ENCODE measurements around the gene SLC33A1. TPM values are rescaled to one million over a fixed set of nuclear protein-coding genes. Genes with fewer than 3 reads are reported as not detected.

Gene SLC33A1
- total and polyA plus RNA-seq, 2 of the 13 experiments (the other 11 are each of a cell fraction or from before 2014, with no cell fraction given): 20.0 to 32.1 TPM

- no peak for TF ChIP-seq NFIB (CRISPR knock-in tag; IDR thresholded peaks at IDR 0.05; ENCODE audit: borderline replicate concordance)
- peak; percentile 95 for TF ChIP-seq MXD4 (CRISPR knock-in tag; IDR thresholded peaks at IDR 0.05)
- TF ChIP-seq HNRNPLL (IDR thresholded peaks at IDR 0.05; ENCODE audit: low read depth, low read length, poor library complexity, severe bottlenecking): peak; percentile 61
- no peak for TF ChIP-seq MTF1 (CRISPR knock-in tag; IDR thresholded peaks at IDR 0.05)
- no peak for TF ChIP-seq SMARCE1 (IDR thresholded peaks at IDR 0.05; ENCODE audit: borderline replicate concordance)
- TF ChIP-seq SMAD9 (CRISPR knock-in tag; IDR thresholded peaks at IDR 0.05): 0 out of 2 replicates have a peak, but pooled peaks have one; percentile 50
- TF ChIP-seq HES4 (CRISPR knock-in tag; IDR thresholded peaks at IDR 0.05; ENCODE audit: borderline replicate concordance): no peak
- TF ChIP-seq ZNF691 (CRISPR knock-in tag; IDR thresholded peaks at IDR 0.05; ENCODE audit: borderline replicate concordance, low read depth): peak; percentile 98
- no peak for TF ChIP-seq NR1H2 (CRISPR knock-in tag; IDR thresholded peaks at IDR 0.05; ENCODE audit: borderline replicate concordance, low read depth)
- TF ChIP-seq ZNF547 (CRISPR knock-in tag; IDR thresholded peaks at IDR 0.05): peak; percentile 64; the same call in 1 of the 2 replicates
- peak; percentile 99 for TF ChIP-seq REPIN1 (CRISPR knock-in tag; IDR thresholded peaks at IDR 0.05; ENCODE audit: borderline replicate concordance, low read depth)
- peak; percentile 28 for TF ChIP-seq PBX2 (CRISPR knock-in tag; IDR thresholded peaks at IDR 0.05)
- TF ChIP-seq KLF12 (CRISPR knock-in tag; IDR thresholded peaks at IDR 0.05; ENCODE audit: borderline replicate concordance): no peak
- TF ChIP-seq ZNF569 (CRISPR knock-in tag; IDR thresholded peaks at IDR 0.05; ENCODE audit: borderline replicate concordance): peak; percentile 35; the same call in 1 of the 2 replicates
- peak; percentile 97 for TF ChIP-seq THAP11 (CRISPR knock-in tag; IDR thresholded peaks at IDR 0.05)
- TF ChIP-seq HNF1A (IDR thresholded peaks at IDR 0.05; ENCODE audit: low read depth): 0 out of 2 replicates have a peak, but pooled peaks have one; percentile 35
- TF ChIP-seq HNF1A (CRISPR knock-in tag; IDR thresholded peaks at IDR 0.05; ENCODE audit: borderline replicate concordance): peak; percentile 82
- peak; percentile 41; the same call in 1 of the 2 replicates for TF ChIP-seq MXD3 (CRISPR knock-in tag; IDR thresholded peaks at IDR 0.05)
- no peak for TF ChIP-seq SMYD3 (CRISPR knock-in tag; IDR thresholded peaks at IDR 0.05)
- peak; percentile 85; the same call in 1 of the 2 replicates for TF ChIP-seq TOE1 (CRISPR knock-in tag; IDR thresholded peaks at IDR 0.05)
- TF ChIP-seq KDM6A (CRISPR knock-in tag; IDR thresholded peaks at IDR 0.05; ENCODE audit: low read depth): no peak
- TF ChIP-seq RXRB (CRISPR knock-in tag; IDR thresholded peaks at IDR 0.05; ENCODE audit: borderline replicate concordance): peak; percentile 87
- peak; percentile 84 for TF ChIP-seq MED1 (CRISPR knock-in tag; IDR thresholded peaks at IDR 0.05)
- no peak for TF ChIP-seq PAF1 (CRISPR knock-in tag; IDR thresholded peaks at IDR 0.05)
Measured at GRCh38 chr3:155854141-155854940, at the start of gene SLC33A1 (continued).
